Heart left ventricle (tissue), 13 donors: Measurements from ENCODE around the gene USP15.

Source experiments
- POLR2A ChIP-seq, 2 donors: fragments of 450-650 bp; IDR thresholded peaks; one replicate each; pipeline ENCODE4 v1.6.1; 2017; ENCODE audit warnings: antibody characterized with exemption in 2 of 2, mild to moderate bottlenecking in 2 of 2, moderate library complexity in 2 of 2
- TF ChIP-seq, protein P1 (sequence below), 12 donors: fragments of 200-600 bp; sonication (generic) in 4 of 12; IDR thresholded peaks; one replicate each; pipeline versions ENCODE4 v1.5.0 to v1.8.0; 2018 to 2022; ENCODE audit warnings: antibody characterized with exemption in 12 of 12, mild to moderate bottlenecking in 5 of 12
- donor health status: ischemic (EF 13 %, LVEDD 7.1; RV severe dilation, severe dysfunction).
- donor health status: DM: no; HTN: yes; CAD: no.
- donor health status: DM: no; HTN: no; CAD: no.
- donor health status: ischemic (EF 25% LVEDD 6.9; RV normal size, moderate dysfunction).
- donor health status: ischemic (EF 25% LVEDD 5.7; RV mildly dilated, moderate dysfunction).
- donor health status: ischemic (EF 35%, LVEDD 5.7; RV mildly dilated, moderate dysfunction).
- donor health status: nonischemic (EF 11% LVEDD 7.7; RV severe dilation, severe dysfunction).
- donor health status: DM: yes; HTN: yes; CAD: no.
- donor health status: PGD.
- donor health status: ischemic (EF 29% LVEDD 5.4; RV normal size, mild dysfunction).
- donor health status: nonischemic (EF 23%, LVEDD 6.1; RV moderate dilation, normal function).

- TF ChIP-seq, protein P1, sequence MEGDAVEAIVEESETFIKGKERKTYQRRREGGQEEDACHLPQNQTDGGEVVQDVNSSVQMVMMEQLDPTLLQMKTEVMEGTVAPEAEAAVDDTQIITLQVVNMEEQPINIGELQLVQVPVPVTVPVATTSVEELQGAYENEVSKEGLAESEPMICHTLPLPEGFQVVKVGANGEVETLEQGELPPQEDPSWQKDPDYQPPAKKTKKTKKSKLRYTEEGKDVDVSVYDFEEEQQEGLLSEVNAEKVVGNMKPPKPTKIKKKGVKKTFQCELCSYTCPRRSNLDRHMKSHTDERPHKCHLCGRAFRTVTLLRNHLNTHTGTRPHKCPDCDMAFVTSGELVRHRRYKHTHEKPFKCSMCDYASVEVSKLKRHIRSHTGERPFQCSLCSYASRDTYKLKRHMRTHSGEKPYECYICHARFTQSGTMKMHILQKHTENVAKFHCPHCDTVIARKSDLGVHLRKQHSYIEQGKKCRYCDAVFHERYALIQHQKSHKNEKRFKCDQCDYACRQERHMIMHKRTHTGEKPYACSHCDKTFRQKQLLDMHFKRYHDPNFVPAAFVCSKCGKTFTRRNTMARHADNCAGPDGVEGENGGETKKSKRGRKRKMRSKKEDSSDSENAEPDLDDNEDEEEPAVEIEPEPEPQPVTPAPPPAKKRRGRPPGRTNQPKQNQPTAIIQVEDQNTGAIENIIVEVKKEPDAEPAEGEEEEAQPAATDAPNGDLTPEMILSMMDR (IDR thresholded peaks at IDR 0.05), result no peak
- no peak for TF ChIP-seq POLR2A (IDR thresholded peaks at IDR 0.05)
Observed at GRCh38 chr12:62260733-62261683, 804 bp downstream of the USP15 start.
